ENCODE results near the gene NRCAM. TPM values are rescaled to one million over a fixed set of nuclear protein-coding genes. Genes with fewer than 3 reads are reported as not detected.

NRCAM gene
- total and polyA plus RNA-seq, 2 of the 13 experiments (the other 11 are each of a cell fraction or from before 2014, with no cell fraction given): 0.31 to 0.33 TPM

- no peak for TF ChIP-seq CSRNP2 (CRISPR knock-in tag; conservative IDR thresholded peaks at IDR 0.05; ENCODE audit: low read depth)
- no peak for TF ChIP-seq ADNP (CRISPR knock-in tag; IDR thresholded peaks at IDR 0.05)
- no peak for TF ChIP-seq NONO (IDR thresholded peaks at IDR 0.05)
- TF ChIP-seq NONO (CRISPR knock-in tag; conservative IDR thresholded peaks at IDR 0.05): no peak
- 0 out of 2 replicates have a peak, but pooled peaks have one; percentile 39 for TF ChIP-seq ZNF878 (CRISPR knock-in tag; IDR thresholded peaks at IDR 0.05)
- no peak for TF ChIP-seq ZFP62 (CRISPR knock-in tag; IDR thresholded peaks at IDR 0.05)
- TF ChIP-seq ZNF414 (CRISPR knock-in tag; IDR thresholded peaks at IDR 0.05): no peak; the same call in 1 of the 2 replicates
- TF ChIP-seq DNMT1 (CRISPR knock-in tag; IDR thresholded peaks at IDR 0.05): no peak
- TF ChIP-seq ZNF670 (CRISPR knock-in tag; IDR thresholded peaks at IDR 0.05; ENCODE audit: borderline replicate concordance): no peak
- no peak for TF ChIP-seq POLR2G (IDR thresholded peaks at IDR 0.05; ENCODE audit: low read depth, low read length)
- no peak for TF ChIP-seq AGO1 (IDR thresholded peaks at IDR 0.05; ENCODE audit: low read depth, low read length, poor library complexity, severe bottlenecking)
- TF ChIP-seq, protein P1, sequence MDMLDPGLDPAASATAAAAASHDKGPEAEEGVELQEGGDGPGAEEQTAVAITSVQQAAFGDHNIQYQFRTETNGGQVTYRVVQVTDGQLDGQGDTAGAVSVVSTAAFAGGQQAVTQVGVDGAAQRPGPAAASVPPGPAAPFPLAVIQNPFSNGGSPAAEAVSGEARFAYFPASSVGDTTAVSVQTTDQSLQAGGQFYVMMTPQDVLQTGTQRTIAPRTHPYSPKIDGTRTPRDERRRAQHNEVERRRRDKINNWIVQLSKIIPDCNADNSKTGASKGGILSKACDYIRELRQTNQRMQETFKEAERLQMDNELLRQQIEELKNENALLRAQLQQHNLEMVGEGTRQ (IDR thresholded peaks at IDR 0.05; ENCODE audit: low read depth, low read length): no peak
- TF ChIP-seq, protein P1 (CRISPR knock-in tag; IDR thresholded peaks at IDR 0.05; ENCODE audit: borderline replicate concordance): no peak
- TF ChIP-seq, protein P2, sequence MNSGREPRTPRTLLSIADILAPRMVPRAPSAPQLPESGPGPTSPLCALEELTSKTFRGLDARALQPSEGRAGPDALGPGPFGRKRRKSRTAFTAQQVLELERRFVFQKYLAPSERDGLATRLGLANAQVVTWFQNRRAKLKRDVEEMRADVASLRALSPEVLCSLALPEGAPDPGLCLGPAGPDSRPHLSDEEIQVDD (CRISPR knock-in tag; IDR thresholded peaks at IDR 0.05; ENCODE audit: borderline replicate concordance): no peak
- peak; percentile 60; the same call in 1 of the 2 replicates for TF ChIP-seq KLF11 (CRISPR knock-in tag; IDR thresholded peaks at IDR 0.05)
- TF ChIP-seq MXD1 (CRISPR knock-in tag; IDR thresholded peaks at IDR 0.05): no peak
- no peak for TF ChIP-seq RBFOX2 (IDR thresholded peaks at IDR 0.05; ENCODE audit: low read depth, low read length)
- no peak for TF ChIP-seq SNAPC2 (CRISPR knock-in tag; IDR thresholded peaks at IDR 0.05)
- no peak for TF ChIP-seq SYNCRIP (IDR thresholded peaks at IDR 0.05; ENCODE audit: insufficient read depth, low read depth, low read length)
- TF ChIP-seq ZNF180 (CRISPR knock-in tag; IDR thresholded peaks at IDR 0.05; ENCODE audit: borderline replicate concordance, low read depth): no peak
- TF ChIP-seq, protein P3, sequence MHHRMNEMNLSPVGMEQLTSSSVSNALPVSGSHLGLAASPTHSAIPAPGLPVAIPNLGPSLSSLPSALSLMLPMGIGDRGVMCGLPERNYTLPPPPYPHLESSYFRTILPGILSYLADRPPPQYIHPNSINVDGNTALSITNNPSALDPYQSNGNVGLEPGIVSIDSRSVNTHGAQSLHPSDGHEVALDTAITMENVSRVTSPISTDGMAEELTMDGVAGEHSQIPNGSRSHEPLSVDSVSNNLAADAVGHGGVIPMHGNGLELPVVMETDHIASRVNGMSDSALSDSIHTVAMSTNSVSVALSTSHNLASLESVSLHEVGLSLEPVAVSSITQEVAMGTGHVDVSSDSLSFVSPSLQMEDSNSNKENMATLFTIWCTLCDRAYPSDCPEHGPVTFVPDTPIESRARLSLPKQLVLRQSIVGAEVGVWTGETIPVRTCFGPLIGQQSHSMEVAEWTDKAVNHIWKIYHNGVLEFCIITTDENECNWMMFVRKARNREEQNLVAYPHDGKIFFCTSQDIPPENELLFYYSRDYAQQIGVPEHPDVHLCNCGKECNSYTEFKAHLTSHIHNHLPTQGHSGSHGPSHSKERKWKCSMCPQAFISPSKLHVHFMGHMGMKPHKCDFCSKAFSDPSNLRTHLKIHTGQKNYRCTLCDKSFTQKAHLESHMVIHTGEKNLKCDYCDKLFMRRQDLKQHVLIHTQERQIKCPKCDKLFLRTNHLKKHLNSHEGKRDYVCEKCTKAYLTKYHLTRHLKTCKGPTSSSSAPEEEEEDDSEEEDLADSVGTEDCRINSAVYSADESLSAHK (CRISPR knock-in tag; IDR thresholded peaks at IDR 0.05; ENCODE audit: borderline replicate concordance): no peak
- TF ChIP-seq NFKB2 (CRISPR knock-in tag; IDR thresholded peaks at IDR 0.05; ENCODE audit: borderline replicate concordance): no peak
- TF ChIP-seq ZNF577 (CRISPR knock-in tag; IDR thresholded peaks at IDR 0.05; ENCODE audit: borderline replicate concordance, low read depth): no peak
Measured at GRCh38 chr7:108358553-108358952, 97.7 kb downstream of the NRCAM start (continued).

All from HepG2 (cell line).